OCI-LY7 (cell line): Measurements from ENCODE around the gene LTBP4. TPM values are rescaled to one million over a fixed set of nuclear protein-coding genes. Genes with fewer than 3 reads are reported as not detected.

Experiments
- BruUV-seq: library from RNA; stranded (reverse); fragments of 400-500 nt; replicated peaks from 2 replicates; lab custom pipeline; 2021; lab: Mats Ljungman, UMichigan
- CTCF ChIA-PET: fragments of 300-600 bp; sonication (Branson Sonifier 250); formaldehyde crosslinking; loops from one replicate; lab custom pipeline; 2022; ENCODE audit warnings: antibody characterized with exemption; ENCODE audit not compliant: unreplicated experiment; lab: Charles Lee
- POLR2A ChIA-PET: fragments of 300-600 bp; sonication (Branson Sonifier 250); formaldehyde crosslinking; loops from one replicate; lab custom pipeline; 2022; ENCODE audit warnings: antibody characterized with exemption; lab: Charles Lee
- DNase-seq: peaks from one replicate; pipeline ENCODE4 v3.0.0-alpha.2; 2015; ENCODE audit warnings: low spot score
- H2AFZ ChIP-seq: fragments of 200-600 bp; sonication (generic), shearing (Covaris generic); 2 replicates; pipeline ENCODE4 v1.6.1; 2014; ENCODE audit warnings: mild to moderate bottlenecking, antibody characterized with exemption, low read length, moderate library complexity
- H3K27ac ChIP-seq: fragments of 200-600 bp; sonication (generic); 2 replicates; pipeline ENCODE4 v1.5.1; 2014; ENCODE audit warnings: mixed run types, low read depth, mild to moderate bottlenecking, moderate library complexity, low read length, inconsistent platforms; ENCODE audit not compliant: poor library complexity, severe bottlenecking
- H3K36me3 ChIP-seq: fragments of 200-600 bp; sonication (generic); 2 replicates; pipeline ENCODE4 v1.6.1; 2014; ENCODE audit warnings: mild to moderate bottlenecking, antibody characterized with exemption, low read length, moderate library complexity, mixed read lengths; ENCODE audit not compliant: insufficient read depth
- H3K4me1 ChIP-seq: fragments of 200-600 bp; sonication (generic); 2 replicates; pipeline ENCODE4 v1.5.1; 2014; ENCODE audit warnings: mild to moderate bottlenecking, low read length; ENCODE audit not compliant: insufficient read depth, poor library complexity, severe bottlenecking
- H3K4me2 ChIP-seq: fragments of 200-600 bp; sonication (generic); 2 replicates; pipeline ENCODE4 v1.6.1; 2014; ENCODE audit warnings: mild to moderate bottlenecking, low read length
- H3K4me3 ChIP-seq: fragments of 200-600 bp; sonication (generic); 2 replicates; pipeline ENCODE4 v1.5.1; 2014; ENCODE audit warnings: mild to moderate bottlenecking, low read depth, low read length; ENCODE audit not compliant: poor library complexity, severe bottlenecking
- H3K79me2 ChIP-seq: fragments of 200-600 bp; sonication (generic); 2 replicates; pipeline ENCODE4 v1.6.1; 2016; ENCODE audit warnings: low read depth, mild to moderate bottlenecking, low read length, moderate library complexity, mixed read lengths; ENCODE audit not compliant: insufficient read depth
- H3K9me2 ChIP-seq: fragments of 200-600 bp; sonication (generic); 2 replicates; pipeline ENCODE4 v1.6.1; 2016; ENCODE audit warnings: mild to moderate bottlenecking, low read length, mixed read lengths; ENCODE audit not compliant: insufficient read depth
- H3K9me3 ChIP-seq: fragments of 200-600 bp; sonication (generic); 2 replicates; pipeline ENCODE4 v1.6.1; 2014; ENCODE audit warnings: mild to moderate bottlenecking, mixed run types, low read length, mixed read lengths
- H4K20me1 ChIP-seq: fragments of 200-600 bp; sonication (generic); 2 replicates; pipeline ENCODE4 v1.6.1; 2014; ENCODE audit warnings: mild to moderate bottlenecking, antibody characterized with exemption, low read length, moderate library complexity, mixed read lengths; ENCODE audit not compliant: insufficient read depth
- EZH2phosphoT487 ChIP-seq: fragments of 200-600 bp; sonication (generic); IDR thresholded peaks from 2 replicates; pipeline ENCODE4 v1.6.1; 2018; ENCODE audit warnings: low read depth, borderline replicate concordance, mild to moderate bottlenecking, mixed run types, antibody characterized with exemption, low read length, moderate library complexity, mixed read lengths
- intact Hi-C: fragments of 100-400 bp; cut with micrococcal nuclease; formaldehyde crosslinking; loops from one replicate; pipeline ENCODE4 v1.10.0; 2022; ENCODE audit not compliant: unreplicated experiment
- total RNA-seq, 2 experiments: library from RNA; depleted of rRNA in 1 of 2; stranded (reverse); fragments of >200 nt in 1 of 2; shearing (Covaris generic) in 1 of 2; gene quantifications; 2 replicates each; pipeline ENCODE4 v1.2.3, GENCODE V29; 2014 to 2022
- TF ChIP-seq, protein P1 (sequence below): fragments of 200-600 bp; sonication (generic); conservative IDR thresholded peaks from 2 replicates; pipeline ENCODE4 v1.5.1; 2014; ENCODE audit warnings: mild to moderate bottlenecking, antibody characterized with exemption, low read length, moderate library complexity, mixed read lengths

Gene LTBP4
- total RNA-seq, 2 experiments from 2014 or later: 44.5 to 108 TPM

- POLR2A ChIA-PET: interaction anchor here (0.6 to 0.7 kb wide), 2 partner anchors 20 to 179 kb away, joined by 3 to 4 read pairs; no protein-coding TSS in a partner anchor
- DNase-seq: no peak
- Histone ChIP-seq H4K20me1 (no peaks in the 10 kb centered on the region), H2AFZ (no peak overlapping the region), H3K36me3 (no peaks in the 10 kb centered on the region), H3K9me2 (no peaks in the 10 kb centered on the region), H3K4me1 (no peaks in the 10 kb centered on the region), H3K9me3 (no peaks in the 10 kb centered on the region), H3K4me2 (no peak overlapping the region), H3K4me3 (no peak overlapping the region), H3K27ac (no peak overlapping the region), H3K79me2 (no peaks in the 10 kb centered on the region)
- no peak for TF ChIP-seq EZH2phosphoT487
- TF ChIP-seq, protein P1, sequence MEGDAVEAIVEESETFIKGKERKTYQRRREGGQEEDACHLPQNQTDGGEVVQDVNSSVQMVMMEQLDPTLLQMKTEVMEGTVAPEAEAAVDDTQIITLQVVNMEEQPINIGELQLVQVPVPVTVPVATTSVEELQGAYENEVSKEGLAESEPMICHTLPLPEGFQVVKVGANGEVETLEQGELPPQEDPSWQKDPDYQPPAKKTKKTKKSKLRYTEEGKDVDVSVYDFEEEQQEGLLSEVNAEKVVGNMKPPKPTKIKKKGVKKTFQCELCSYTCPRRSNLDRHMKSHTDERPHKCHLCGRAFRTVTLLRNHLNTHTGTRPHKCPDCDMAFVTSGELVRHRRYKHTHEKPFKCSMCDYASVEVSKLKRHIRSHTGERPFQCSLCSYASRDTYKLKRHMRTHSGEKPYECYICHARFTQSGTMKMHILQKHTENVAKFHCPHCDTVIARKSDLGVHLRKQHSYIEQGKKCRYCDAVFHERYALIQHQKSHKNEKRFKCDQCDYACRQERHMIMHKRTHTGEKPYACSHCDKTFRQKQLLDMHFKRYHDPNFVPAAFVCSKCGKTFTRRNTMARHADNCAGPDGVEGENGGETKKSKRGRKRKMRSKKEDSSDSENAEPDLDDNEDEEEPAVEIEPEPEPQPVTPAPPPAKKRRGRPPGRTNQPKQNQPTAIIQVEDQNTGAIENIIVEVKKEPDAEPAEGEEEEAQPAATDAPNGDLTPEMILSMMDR: no peak
- BruUV-seq: no TSS peak
- CTCF ChIA-PET: no interaction called here
- intact Hi-C loops: no loop called here
Observed at GRCh38 chr19:40658031-40658430, 56.9 kb downstream of the LTBP4 start.

GRCh38 chr19:40659116-40659515 is 57.9 kb downstream of the LTBP4 start:
- CTCF ChIA-PET: no interaction called here
- no TSS peak for BruUV-seq

GRCh38 chr19:40659566-40659965 is 58.4 kb downstream of the LTBP4 start:
- no peak for DNase-seq
- POLR2A ChIA-PET: no interaction called here
- Histone ChIP-seq H3K9me3 (no peaks in the 10 kb centered on the region), H3K4me2 (no peak overlapping the region), H3K4me1 (peaks cover 8% of the 10 kb centered on the region), H4K20me1 (no peaks in the 10 kb centered on the region), H2AFZ (no peak overlapping the region), H3K9me2 (no peaks in the 10 kb centered on the region), H3K79me2 (no peaks in the 10 kb centered on the region), H3K36me3 (no peaks in the 10 kb centered on the region), H3K4me3 (no peak overlapping the region), H3K27ac (no peak overlapping the region)
- no TSS peak for BruUV-seq
- intact Hi-C loops: no loop called here
- CTCF ChIA-PET: no interaction called here
- no peak for TF ChIP-seq EZH2phosphoT487
- TF ChIP-seq, protein P1: no peak

More at GRCh38 chr19:40659116-40659515, 57.9 kb downstream of the LTBP4 start:
- no peaks in the 10 kb centered on the region for H3K9me3 ChIP-seq
- DNase-seq: no peak
- no peak for TF ChIP-seq EZH2phosphoT487
- TF ChIP-seq, protein P1: no peak
- H3K36me3 ChIP-seq: no peaks in the 10 kb centered on the region
- no peaks in the 10 kb centered on the region for H3K79me2 ChIP-seq
- H2AFZ ChIP-seq: no peak overlapping the region
- intact Hi-C loops: no loop called here
- peaks cover 8% of the 10 kb centered on the region for H3K4me1 ChIP-seq
- POLR2A ChIA-PET: no interaction called here
- no peaks in the 10 kb centered on the region for H3K9me2 ChIP-seq
- no peak overlapping the region for H3K4me2 ChIP-seq
- H4K20me1 ChIP-seq: no peaks in the 10 kb centered on the region
- H3K27ac ChIP-seq: no peak overlapping the region
- H3K4me3 ChIP-seq: no peak overlapping the region
